Fibroblast of lung (primary cell): ENCODE results near the gene ARID1B. TPM values are rescaled to one million over a fixed set of nuclear protein-coding genes. Genes with fewer than 3 reads are reported as not detected.

ENCODE experiments used
- DNase-seq, 2 donors: peaks; one replicate each; pipeline versions ENCODE4 v3.0.0 to v3.0.0-alpha.2; 2010; ENCODE audit warnings: low read depth in 2 of 2
- H2AFZ ChIP-seq: 2 replicates; pipeline ENCODE4 v1.5.1; 2012; ENCODE audit warnings: low read length, control low read depth, inconsistent platforms
- H3K27ac ChIP-seq: 2 replicates; pipeline ENCODE4 v1.5.1; 2011; ENCODE audit warnings: low read length, control low read depth; ENCODE audit not compliant: insufficient read depth
- H3K27me3 ChIP-seq: 2 replicates; pipeline ENCODE4 v1.5.1; 2011; ENCODE audit warnings: mild to moderate bottlenecking, low read length; ENCODE audit not compliant: control insufficient read depth, insufficient read depth
- H3K36me3 ChIP-seq: 2 replicates; pipeline ENCODE4 v1.5.1; 2011; ENCODE audit warnings: low read length; ENCODE audit not compliant: control insufficient read depth, insufficient read depth
- H3K4me1 ChIP-seq: 2 replicates; pipeline ENCODE4 v1.5.1; 2011; ENCODE audit warnings: low read length; ENCODE audit not compliant: control insufficient read depth, insufficient read depth; ENCODE audit errors: extremely low read depth
- H3K4me2 ChIP-seq: 2 replicates; pipeline ENCODE4 v1.5.1; 2011; ENCODE audit warnings: low read length, control low read depth; ENCODE audit not compliant: insufficient read depth; ENCODE audit errors: extremely low read depth
- H3K4me3 ChIP-seq, 4 experiments: fragments of 200-600 bp in 1 of 4; sonication (generic) in 1 of 4; replicated peaks in 1 of 4; 2 replicates each; pipeline ENCODE4 v1.5.1; 2011 to 2016; ENCODE audit warnings: low read length in 4 of 4, low read depth in 3 of 4, mild to moderate bottlenecking in 3 of 4, control low read depth in 2 of 4, inconsistent platforms in 1 of 4, mixed read lengths in 1 of 4; ENCODE audit not compliant: insufficient read depth in 1 of 4; ENCODE audit errors: control extremely low read depth in 1 of 4
- H3K79me2 ChIP-seq: 2 replicates; pipeline ENCODE4 v1.5.1; 2012; ENCODE audit warnings: mild to moderate bottlenecking, low read length, inconsistent platforms; ENCODE audit not compliant: control insufficient read depth, insufficient read depth
- H3K9ac ChIP-seq: 2 replicates; pipeline ENCODE4 v1.5.1; 2011; ENCODE audit warnings: mild to moderate bottlenecking, low read length, control low read depth; ENCODE audit not compliant: insufficient read depth
- H3K9me3 ChIP-seq: 2 replicates; pipeline ENCODE4 v1.5.1; 2012; ENCODE audit warnings: low read depth, low read length; ENCODE audit not compliant: control insufficient read depth, insufficient read depth
- H4K20me1 ChIP-seq: 2 replicates; pipeline ENCODE4 v1.5.1; 2011; ENCODE audit warnings: low read length; ENCODE audit not compliant: control insufficient read depth, insufficient read depth; ENCODE audit errors: extremely low read depth
- CTCF ChIP-seq, 2 donors: IDR thresholded peaks in 1 of 2; conservative IDR thresholded peaks in 1 of 2; 1 replicate in 1 of 2; 2 replicates in 1 of 2; pipeline ENCODE4 v1.5.1; 2011 to 2012; ENCODE audit warnings: low read length in 2 of 2, control low read depth in 1 of 2, inconsistent platforms in 1 of 2, low read depth in 1 of 2, mild to moderate bottlenecking in 1 of 2
- EZH2 ChIP-seq: IDR thresholded peaks from 2 replicates; pipeline ENCODE4 v1.5.1; 2012; ENCODE audit warnings: low read length, control low read depth, mild to moderate bottlenecking; ENCODE audit errors: missing control alignments
- polyA plus RNA-seq, 2 donors: library from polyadenylated mRNA; depleted of rRNA in 1 of 2; stranded (reverse) in 1 of 2; unstranded in 1 of 2; fragments of >200 nt; gene quantifications; 2 replicates each; pipeline ENCODE4 v1.2.1, GENCODE V29; 2011 to 2012; ENCODE audit warnings: missing spikeins in 1 of 2
- total RNA-seq: library from RNA; depleted of rRNA; stranded (reverse); fragments of >200 nt; gene quantifications from 2 replicates; pipeline ENCODE4 v1.2.1, GENCODE V29; 2014

The ARID1B gene
- total and polyA plus RNA-seq, 2 donors (not counting 1 experiment from before 2014, with no cell fraction given), result 15.4 to 41.9 TPM

GRCh38 chr6:156773476-156773875, 3.7 kb upstream of the ARID1B start:
- Histone ChIP-seq H3K79me2 (peaks cover 12% of the 10 kb centered on the region), H3K4me1 (peaks cover 3% of the 10 kb centered on the region), H3K27ac (no peak overlapping the region), H3K36me3 (no peaks in the 10 kb centered on the region), H4K20me1 (no peaks in the 10 kb centered on the region), H2AFZ (no peak overlapping the region), H3K9me3 (no peaks in the 10 kb centered on the region), H3K4me2 (no peak overlapping the region), H3K4me3 (no peak overlapping the region), H3K27me3 (no peaks in the 10 kb centered on the region), H3K9ac (no peak overlapping the region)
- TF ChIP-seq EZH2, result no peak
- TF ChIP-seq CTCF (conservative IDR thresholded peaks at IDR 0.05 in 1 of 2, IDR thresholded peaks at IDR 0.05 in 1 of 2; ENCODE audit: low read depth in 1 of 2, low read length in 2 of 2), result no peak
- DNase-seq, result no peak

GRCh38 chr6:156773935-156774852, 3.0 kb upstream of the ARID1B start:
- Histone ChIP-seq H2AFZ (no peak overlapping the region), H3K27me3 (no peaks in the 10 kb centered on the region), H3K27ac (no peak overlapping the region), H3K9me3 (no peaks in the 10 kb centered on the region), H3K36me3 (no peaks in the 10 kb centered on the region), H3K4me1 (peaks cover 3% of the 10 kb centered on the region), H3K79me2 (peaks cover 12% of the 10 kb centered on the region), H4K20me1 (no peaks in the 10 kb centered on the region), H3K9ac (no peak overlapping the region), H3K4me2 (peak overlapping the region; percentile 4), H3K4me3 (no peak overlapping the region)
- DNase-seq, result no peak
- no peak for TF ChIP-seq CTCF (conservative IDR thresholded peaks at IDR 0.05 in 1 of 2, IDR thresholded peaks at IDR 0.05 in 1 of 2; ENCODE audit: low read depth in 1 of 2, low read length in 2 of 2)

- Histone ChIP-seq H3K27me3 (no peaks in the 10 kb centered on the region), H2AFZ (no peak overlapping the region), H3K4me2 (peak overlapping the region; percentile 48), H3K9me3 (no peaks in the 10 kb centered on the region), H3K79me2 (peaks cover 19% of the 10 kb centered on the region), H3K4me1 (peaks cover 3% of the 10 kb centered on the region), H3K4me3 (no peak overlapping the region), H3K9ac (no peak overlapping the region), H3K27ac (no peak overlapping the region), H4K20me1 (no peaks in the 10 kb centered on the region), H3K36me3 (no peaks in the 10 kb centered on the region)
- no peak for DNase-seq
- TF ChIP-seq CTCF (conservative IDR thresholded peaks at IDR 0.05 in 1 of 2, IDR thresholded peaks at IDR 0.05 in 1 of 2; ENCODE audit: low read depth in 1 of 2, low read length in 2 of 2), result peak in 1 of 2 donors; percentile 8
- TF ChIP-seq EZH2, result no peak
Observed at GRCh38 chr6:156774863-156775405, 2.2 kb upstream of the ARID1B start.
